CD14-positive monocyte (primary cell): ENCODE measurements around the gene SCARB1. TPM values are rescaled to one million over a fixed set of nuclear protein-coding genes. Genes with fewer than 3 reads are reported as not detected.

ENCODE experiments used
- DNase-seq, 3 donors: peaks; one replicate each; pipeline ENCODE4 v3.0.0-alpha.2; 2011 to 2022
- H2AFZ ChIP-seq: 2 replicates; pipeline ENCODE4 v1.6.0; 2012; ENCODE audit warnings: mild to moderate bottlenecking, low read depth, low read length, inconsistent platforms; ENCODE audit not compliant: insufficient read depth, poor library complexity, severe bottlenecking
- H3K27ac ChIP-seq, 2 donors: 1 replicate in 1 of 2; 2 replicates in 1 of 2; pipeline ENCODE4 v1.5.1; 2012 to 2013; ENCODE audit warnings: low read length in 2 of 2, control low read depth in 1 of 2, inconsistent platforms in 1 of 2, low read depth in 1 of 2, mild to moderate bottlenecking in 1 of 2
- H3K27me3 ChIP-seq, 2 donors: one replicate each; pipeline versions ENCODE4 v1.6.0 to v1.6.1; 2011 to 2013; ENCODE audit warnings: low read length in 2 of 2; ENCODE audit not compliant: control insufficient read depth in 2 of 2, insufficient read depth in 2 of 2
- H3K36me3 ChIP-seq, 2 donors: replicated peaks in 1 of 2; 1 replicate in 1 of 2; 2 replicates in 1 of 2; pipeline versions ENCODE4 v1.5.1 to v1.6.1; 2012 to 2013; ENCODE audit warnings: low read length in 2 of 2, control low read depth in 1 of 2, inconsistent platforms in 1 of 2, mild to moderate bottlenecking in 1 of 2; ENCODE audit not compliant: insufficient read depth in 2 of 2, control insufficient read depth in 1 of 2
- H3K4me1 ChIP-seq, 2 donors: 1 replicate in 1 of 2; 2 replicates in 1 of 2; pipeline versions ENCODE4 v1.5.1 to v1.6.1; 2012 to 2013; ENCODE audit warnings: low read length in 2 of 2, control low read depth in 1 of 2, inconsistent platforms in 1 of 2, mild to moderate bottlenecking in 1 of 2, moderate library complexity in 1 of 2; ENCODE audit not compliant: insufficient read depth in 2 of 2, control insufficient read depth in 1 of 2
- H3K4me2 ChIP-seq: replicated peaks from 2 replicates; pipeline ENCODE3; 2012; ENCODE audit warnings: low read length, moderate library complexity, mild to moderate bottlenecking; ENCODE audit not compliant: poor library complexity, severe bottlenecking; ENCODE audit errors: extremely low read depth
- H3K4me3 ChIP-seq, 3 experiments: fragments of 200-600 bp in 1 of 3; sonication (generic) in 1 of 3; replicated peaks in 1 of 3; 1 replicate in 2 of 3; 2 replicates in 1 of 3; pipeline ENCODE4 v1.5.1; 2011 to 2013; ENCODE audit warnings: low read length in 3 of 3, mild to moderate bottlenecking in 3 of 3, control low read depth in 2 of 3, low read depth in 2 of 3, inconsistent platforms in 1 of 3, moderate library complexity in 1 of 3
- H3K79me2 ChIP-seq: 2 replicates; pipeline ENCODE4 v1.6.0; 2012; ENCODE audit warnings: mild to moderate bottlenecking, control low read depth, inconsistent platforms, low read length, moderate library complexity; ENCODE audit not compliant: insufficient read depth
- H3K9ac ChIP-seq: 2 replicates; pipeline ENCODE4 v1.6.0; 2017; ENCODE audit warnings: low read length, mild to moderate bottlenecking; ENCODE audit not compliant: insufficient read depth, poor library complexity, severe bottlenecking
- H3K9me3 ChIP-seq, 2 donors: replicated peaks in 1 of 2; 1 replicate in 1 of 2; 2 replicates in 1 of 2; pipeline versions ENCODE4 v1.5.1 to v1.6.1; 2012 to 2013; ENCODE audit warnings: low read length in 2 of 2, control low read depth in 1 of 2; ENCODE audit not compliant: control insufficient read depth in 1 of 2, insufficient read depth in 1 of 2
- H4K20me1 ChIP-seq: 2 replicates; pipeline ENCODE4 v1.6.0; 2012; ENCODE audit warnings: mild to moderate bottlenecking, low read length, control low read depth, moderate library complexity; ENCODE audit not compliant: insufficient read depth
- H3K27ac Mint-ChIP-seq, 7 donors: one replicate each; pipeline ENCODE4 v1.8.0; 2020; ENCODE audit warnings: mild to moderate bottlenecking in 7 of 7, mixed read lengths in 7 of 7, moderate library complexity in 6 of 7, inconsistent platforms in 2 of 7
- H3K27me3 Mint-ChIP-seq, 3 donors: one replicate each; pipeline ENCODE4 v1.8.0; 2021 to 2022; ENCODE audit warnings: low read depth in 3 of 3, mild to moderate bottlenecking in 3 of 3, mixed read lengths in 3 of 3, moderate library complexity in 3 of 3, inconsistent platforms in 1 of 3
- H3K36me3 Mint-ChIP-seq, 2 donors: one replicate each; pipeline ENCODE4 v1.8.0; 2020; ENCODE audit warnings: mixed read lengths in 2 of 2, inconsistent platforms in 1 of 2, mild to moderate bottlenecking in 1 of 2
- H3K4me1 Mint-ChIP-seq: one replicate; pipeline ENCODE4 v1.8.0; 2020; ENCODE audit warnings: mild to moderate bottlenecking, mixed read lengths
- H3K4me3 Mint-ChIP-seq, 2 donors: one replicate each; pipeline ENCODE4 v1.8.0; 2020; ENCODE audit warnings: mild to moderate bottlenecking in 2 of 2, mixed read lengths in 2 of 2, moderate library complexity in 1 of 2
- H3K9me3 Mint-ChIP-seq, 7 donors: one replicate each; pipeline ENCODE4 v1.8.0; 2020 to 2022; ENCODE audit warnings: mixed read lengths in 7 of 7, mild to moderate bottlenecking in 6 of 7, moderate library complexity in 6 of 7, inconsistent platforms in 2 of 7
- WGBS: methylation state at CpG from one replicate; pipeline ENCODE4 v1.1.5; 2013; ENCODE audit warnings: missing lambda C conversion rate; ENCODE audit not compliant: insufficient coverage; 5-methylcytosine and 5-hydroxymethylcytosine counted together
- intact Hi-C, 2 donors: fragments of 100-400 bp; cut with micrococcal nuclease; formaldehyde crosslinking; loops; one replicate each; pipeline versions ENCODE4 v1.15.0 to v1.15.1; 2023
- polyA plus RNA-seq, 3 donors: library from polyadenylated mRNA; depleted of rRNA in 1 of 3; unstranded in 2 of 3; stranded (reverse) in 1 of 3; fragments of 300-500 nt in 2 of 3; fragments of >200 nt in 1 of 3; fragmentation: Illumina TruSeq in 2 of 3; gene quantifications; 1 replicate in 2 of 3; 2 replicates in 1 of 3; pipeline ENCODE4 v1.2.3, GENCODE V29; 2012 to 2021
- TF ChIP-seq, protein P1 (sequence below): fragments of 200-600 bp; IDR thresholded peaks from one replicate; pipeline ENCODE4 v1.8.0; 2022; ENCODE audit warnings: antibody characterized with exemption, mild to moderate bottlenecking

Gene SCARB1
- polyA plus RNA-seq, 3 donors = 13.1 to 34.3 (median 15.2) TPM

DNA sequence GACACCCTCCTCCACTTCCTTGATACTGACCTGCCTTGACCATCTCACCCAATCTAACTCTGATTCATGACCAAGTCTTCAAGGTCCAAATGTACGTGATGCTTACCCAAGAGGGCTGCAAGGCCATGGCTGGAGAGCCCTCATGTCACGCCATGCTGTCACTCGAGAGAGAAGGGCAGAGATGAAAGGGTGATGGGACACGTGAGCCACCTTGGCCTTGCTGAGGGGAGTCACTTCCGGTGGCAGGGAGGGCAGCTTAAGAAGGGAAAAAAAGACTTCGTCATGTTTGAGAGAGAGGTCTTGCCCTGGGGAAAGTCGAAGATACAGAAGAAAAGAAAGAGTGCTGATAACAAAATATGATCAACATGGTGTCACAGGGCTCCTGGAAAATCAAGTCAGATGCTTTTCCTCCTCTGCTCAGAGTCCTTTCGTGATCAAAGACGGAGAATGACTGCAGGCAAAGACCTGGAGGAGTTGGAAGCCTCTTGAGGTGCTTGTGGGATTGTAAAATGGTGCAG lies 3.3 kb upstream of the SCARB1 start:
- H3K36me3 Mint-ChIP-seq = no peaks in the 10 kb centered on the region
- Histone ChIP-seq H3K4me2 (no peak overlapping the region), H3K9me3 (no peaks in the 10 kb centered on the region), H3K9ac (no peak overlapping the region), H3K4me3 (no peak overlapping the region), H3K27ac (no peak overlapping the region), H3K4me1 (peaks cover 58% of the 10 kb centered on the region in 2 donors), H4K20me1 (peaks cover 2% of the 10 kb centered on the region), H3K79me2 (peaks cover 11% of the 10 kb centered on the region), H2AFZ (no peak overlapping the region), H3K36me3 (no peaks in the 10 kb centered on the region), H3K27me3 (no peaks in the 10 kb centered on the region)
- peaks cover 0 to 6% (median 5%) of the 10 kb centered on the region in 3 donors for H3K27me3 Mint-ChIP-seq
- TF ChIP-seq, protein P1, sequence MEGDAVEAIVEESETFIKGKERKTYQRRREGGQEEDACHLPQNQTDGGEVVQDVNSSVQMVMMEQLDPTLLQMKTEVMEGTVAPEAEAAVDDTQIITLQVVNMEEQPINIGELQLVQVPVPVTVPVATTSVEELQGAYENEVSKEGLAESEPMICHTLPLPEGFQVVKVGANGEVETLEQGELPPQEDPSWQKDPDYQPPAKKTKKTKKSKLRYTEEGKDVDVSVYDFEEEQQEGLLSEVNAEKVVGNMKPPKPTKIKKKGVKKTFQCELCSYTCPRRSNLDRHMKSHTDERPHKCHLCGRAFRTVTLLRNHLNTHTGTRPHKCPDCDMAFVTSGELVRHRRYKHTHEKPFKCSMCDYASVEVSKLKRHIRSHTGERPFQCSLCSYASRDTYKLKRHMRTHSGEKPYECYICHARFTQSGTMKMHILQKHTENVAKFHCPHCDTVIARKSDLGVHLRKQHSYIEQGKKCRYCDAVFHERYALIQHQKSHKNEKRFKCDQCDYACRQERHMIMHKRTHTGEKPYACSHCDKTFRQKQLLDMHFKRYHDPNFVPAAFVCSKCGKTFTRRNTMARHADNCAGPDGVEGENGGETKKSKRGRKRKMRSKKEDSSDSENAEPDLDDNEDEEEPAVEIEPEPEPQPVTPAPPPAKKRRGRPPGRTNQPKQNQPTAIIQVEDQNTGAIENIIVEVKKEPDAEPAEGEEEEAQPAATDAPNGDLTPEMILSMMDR = no peak
- H3K9me3 Mint-ChIP-seq = peaks cover 0 to 2% (median 0%) of the 10 kb centered on the region in 7 donors
- 75% methylated on average over 7 of the region's 9 CpGs for WGBS
- H3K4me3 Mint-ChIP-seq = no peak overlapping the region
- DNase-seq = no peak
- intact Hi-C loops = loop anchor here in 1 of 2 donors (5.0 kb wide), 1 partner anchor 95 kb away; no protein-coding TSS in a partner anchor
- peaks cover 55% of the 10 kb centered on the region for H3K4me1 Mint-ChIP-seq
- no peak overlapping the region for H3K27ac Mint-ChIP-seq

DNA sequence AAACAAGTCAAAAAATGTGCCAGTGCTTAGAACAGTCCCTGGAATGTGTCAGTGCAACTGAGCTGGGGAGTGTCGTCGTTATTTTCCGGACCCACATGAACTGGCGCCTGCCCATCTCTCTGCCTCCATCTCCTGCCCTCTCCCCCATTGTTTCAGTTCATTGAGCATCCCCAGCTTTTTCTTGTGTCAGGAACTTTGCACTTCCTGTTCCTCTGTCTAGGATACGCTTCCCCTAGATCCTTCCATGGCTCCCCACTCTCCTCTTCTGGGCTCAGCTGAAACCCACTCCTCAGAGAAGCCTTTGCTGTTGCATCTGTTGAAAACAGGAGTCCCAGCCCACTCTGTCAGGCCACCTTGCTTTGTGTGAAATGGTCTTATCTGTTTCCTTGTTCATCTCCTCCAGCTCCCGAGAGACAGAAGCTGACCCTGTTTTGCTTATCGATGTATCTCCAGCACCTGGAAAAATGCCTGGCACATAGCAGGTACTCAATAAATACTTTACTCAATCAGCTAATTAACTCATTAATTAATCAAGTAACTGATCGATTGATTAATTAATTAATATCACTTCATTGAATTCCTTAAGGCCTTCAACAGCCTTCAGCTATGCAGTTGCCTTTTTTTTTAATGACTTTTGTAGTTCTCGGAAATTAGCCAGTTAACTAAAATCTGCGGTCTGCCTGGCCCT lies 2.7 kb upstream of the SCARB1 start:
- Histone ChIP-seq H3K4me2 (no peak overlapping the region), H3K9me3 (no peaks in the 10 kb centered on the region), H3K36me3 (no peaks in the 10 kb centered on the region), H3K9ac (no peak overlapping the region), H4K20me1 (peaks cover 6% of the 10 kb centered on the region), H3K4me1 (peaks cover 61 to 64% of the 10 kb centered on the region in 2 donors), H3K79me2 (peaks cover 17% of the 10 kb centered on the region), H3K27me3 (no peaks in the 10 kb centered on the region), H2AFZ (no peak overlapping the region), H3K27ac (no peak overlapping the region), H3K4me3 (no peak overlapping the region)
- Mint-ChIP-seq H3K4me3 (no peak overlapping the region), H3K27ac (peak overlapping the region in 2 of 7 donors; percentile 55 to 59), H3K36me3 (peaks cover 0 to 4% of the 10 kb centered on the region in 2 donors), H3K4me1 (peaks cover 61% of the 10 kb centered on the region), H3K27me3 (peaks cover 0 to 7% (median 6%) of the 10 kb centered on the region in 3 donors), H3K9me3 (peaks cover 0 to 2% (median 0%) of the 10 kb centered on the region in 7 donors)
- TF ChIP-seq, protein P1 = no peak
- intact Hi-C loops = loop anchor here in 1 of 2 donors (5.0 kb wide), 1 partner anchor 94 kb away; no protein-coding TSS in a partner anchor
- 86% methylated on average over 9 of the region's 10 CpGs for WGBS
- DNase-seq = no peak
